Glomerular visceral epithelial cell (primary cell): ENCODE data around the gene ZBTB7C.

Experiments used
- DNase-seq: peaks from one replicate; pipeline ENCODE4 v3.0.0-alpha.2; 2016; ENCODE audit errors: extremely low spot score

The ZBTB7C gene

DNA sequence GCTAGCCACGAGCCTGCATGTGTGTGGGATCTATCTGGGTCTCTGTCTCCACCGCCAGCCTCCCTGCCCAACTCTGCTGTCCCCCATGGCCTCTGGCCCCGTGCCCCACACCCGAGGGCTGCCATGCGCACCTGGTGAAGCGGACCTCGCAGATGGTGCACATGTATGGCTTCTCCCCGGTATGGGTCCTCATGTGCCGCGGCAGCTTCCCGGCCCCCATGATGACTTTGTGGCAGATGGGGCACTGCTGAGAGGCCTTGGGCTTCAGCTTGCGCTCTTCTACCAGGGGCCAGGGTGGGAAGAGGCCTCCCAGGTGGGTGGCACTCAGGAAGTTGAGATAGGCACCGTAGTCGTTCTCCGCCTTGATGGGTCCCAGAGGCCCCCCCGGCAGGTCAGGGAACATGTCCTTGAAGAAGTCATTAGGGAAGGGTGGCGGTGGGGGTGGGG is 369.4 kb downstream of the ZBTB7C start:
- no peak for DNase-seq

DNA sequence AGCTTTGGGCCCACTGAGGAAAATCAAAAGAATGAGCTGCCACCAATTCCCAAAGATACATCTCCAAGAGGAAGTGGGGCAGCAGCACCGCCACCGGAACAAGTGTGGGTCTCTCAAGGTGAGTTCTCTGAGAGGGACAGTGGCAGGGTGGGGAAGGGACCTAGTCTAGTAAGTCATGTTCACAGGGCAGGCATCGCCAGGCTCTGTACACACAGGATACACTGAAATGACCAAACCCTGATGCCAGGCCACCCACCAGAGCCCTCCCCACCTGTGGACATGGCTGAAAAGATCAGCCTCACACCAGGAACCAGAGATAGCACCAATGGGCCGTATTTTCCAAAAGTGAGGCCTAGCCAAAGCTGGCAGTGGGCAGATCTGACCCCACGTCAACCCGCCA is 370.5 kb downstream of the ZBTB7C start:
- no peak for DNase-seq

DNA sequence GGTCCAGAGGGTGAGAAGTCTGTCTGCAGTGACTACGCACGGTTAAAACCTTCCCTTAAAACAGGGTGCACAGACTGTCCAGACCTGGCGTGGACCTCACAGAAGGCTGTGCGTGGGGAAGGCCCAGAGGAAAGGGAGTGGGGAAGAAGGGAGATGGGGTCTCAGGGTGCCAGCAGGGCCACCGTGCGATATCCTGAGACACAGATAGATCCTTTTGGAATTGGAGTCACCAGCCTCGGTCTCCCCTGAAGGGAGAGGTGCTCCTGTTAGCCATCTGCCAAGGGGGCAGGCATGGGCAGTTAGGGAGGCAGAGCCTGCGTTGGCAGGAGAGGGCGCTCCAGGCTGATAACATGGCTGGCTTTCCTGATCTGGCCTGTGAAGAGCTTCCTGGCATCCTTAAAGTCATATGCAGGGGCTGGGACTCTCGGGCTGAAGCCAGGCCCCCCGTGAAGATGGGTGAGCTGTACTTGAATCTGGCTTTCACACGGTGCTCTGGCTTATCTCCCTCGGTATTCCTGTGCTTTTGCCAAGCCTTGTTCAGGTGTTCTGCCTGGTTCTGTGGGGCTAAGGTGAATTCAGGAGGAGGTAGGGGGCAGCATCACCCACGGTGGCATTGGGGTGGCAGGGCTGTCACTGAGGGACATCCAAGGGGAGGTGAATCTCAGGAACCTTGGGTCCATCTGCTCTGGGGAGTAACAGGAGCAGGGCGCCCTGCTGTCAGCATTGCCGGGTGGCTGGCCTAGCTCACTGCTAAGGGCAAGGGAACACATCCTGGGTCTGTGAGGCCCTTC is 371.5 kb downstream of the ZBTB7C start:
- no peak for DNase-seq

DNA sequence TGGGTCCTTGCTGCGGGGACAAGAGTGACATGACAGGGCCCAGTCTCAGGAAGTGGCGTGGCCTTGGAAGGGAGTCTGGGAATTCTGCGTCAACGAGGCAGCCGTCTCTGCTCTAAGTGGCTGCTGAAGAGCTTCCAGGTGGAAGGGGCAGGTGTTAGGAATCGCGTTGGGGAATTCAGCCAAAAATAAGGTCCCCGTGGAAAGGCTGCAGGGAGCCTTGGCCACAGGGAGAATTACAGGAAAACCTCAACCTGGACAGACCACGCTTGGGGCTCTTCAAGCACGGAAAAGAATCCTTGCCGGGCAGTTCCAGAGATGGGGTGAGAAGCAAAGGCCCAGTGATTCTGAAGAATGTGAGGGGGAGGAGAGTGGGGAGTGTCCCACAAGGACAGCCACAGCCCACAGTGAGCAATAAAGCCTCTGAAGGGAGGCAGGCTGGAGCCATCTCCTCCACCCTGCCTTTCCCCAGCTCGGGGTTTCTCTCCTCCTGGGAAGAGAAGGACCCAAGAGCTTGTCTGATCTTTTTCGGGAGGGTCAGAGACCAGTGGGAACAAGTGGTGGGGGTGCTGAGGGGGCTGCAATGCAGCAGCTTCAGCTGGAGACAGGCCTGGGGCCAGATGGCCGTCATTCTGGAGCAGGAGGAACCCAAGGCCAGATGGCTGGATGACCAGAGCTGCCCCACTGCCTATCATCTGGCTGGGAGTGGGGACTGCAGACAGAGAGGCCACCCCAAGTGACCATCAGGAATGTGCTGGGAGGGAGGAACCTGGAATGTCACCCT is 372.4 kb downstream of the ZBTB7C start:
- peak; percentile 85 for DNase-seq

DNA sequence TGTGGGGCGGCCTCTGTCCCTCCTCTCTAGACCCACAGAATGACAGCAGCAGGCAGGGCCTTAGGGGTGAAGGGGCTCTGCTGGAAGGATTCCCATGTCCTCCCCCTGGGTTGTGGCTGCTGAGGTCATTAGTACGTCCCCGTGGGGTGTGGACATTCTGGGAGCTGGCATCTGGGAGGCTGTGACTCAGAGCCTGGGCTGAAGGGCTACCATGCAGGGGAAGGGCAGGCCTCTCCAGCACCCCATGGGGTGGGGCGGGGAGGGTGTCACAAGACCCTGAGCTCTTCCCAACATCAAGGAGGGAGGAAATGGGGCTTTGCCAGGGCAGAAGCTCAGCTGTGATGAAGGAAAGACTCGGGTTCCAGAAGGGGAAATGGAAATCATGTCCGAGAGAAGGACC is 373.0 kb downstream of the ZBTB7C start:
- peak; percentile 40 for DNase-seq

DNA sequence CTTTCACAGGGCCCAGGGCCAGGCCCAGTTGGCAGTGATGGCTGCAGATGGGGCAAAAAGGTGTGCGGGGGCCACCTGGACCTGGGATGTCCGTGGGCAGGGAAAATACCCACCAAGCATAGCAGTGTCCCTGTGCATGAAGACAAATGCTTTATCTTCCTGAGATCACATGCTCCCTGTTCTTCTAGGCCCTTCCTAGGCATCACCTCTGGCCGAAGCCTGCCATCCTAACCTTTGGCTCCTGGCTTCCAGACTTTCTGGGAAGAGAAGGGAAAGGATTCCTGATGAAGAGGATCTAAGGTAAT is 373.7 kb downstream of the ZBTB7C start:
- DNase-seq, result no peak

DNA sequence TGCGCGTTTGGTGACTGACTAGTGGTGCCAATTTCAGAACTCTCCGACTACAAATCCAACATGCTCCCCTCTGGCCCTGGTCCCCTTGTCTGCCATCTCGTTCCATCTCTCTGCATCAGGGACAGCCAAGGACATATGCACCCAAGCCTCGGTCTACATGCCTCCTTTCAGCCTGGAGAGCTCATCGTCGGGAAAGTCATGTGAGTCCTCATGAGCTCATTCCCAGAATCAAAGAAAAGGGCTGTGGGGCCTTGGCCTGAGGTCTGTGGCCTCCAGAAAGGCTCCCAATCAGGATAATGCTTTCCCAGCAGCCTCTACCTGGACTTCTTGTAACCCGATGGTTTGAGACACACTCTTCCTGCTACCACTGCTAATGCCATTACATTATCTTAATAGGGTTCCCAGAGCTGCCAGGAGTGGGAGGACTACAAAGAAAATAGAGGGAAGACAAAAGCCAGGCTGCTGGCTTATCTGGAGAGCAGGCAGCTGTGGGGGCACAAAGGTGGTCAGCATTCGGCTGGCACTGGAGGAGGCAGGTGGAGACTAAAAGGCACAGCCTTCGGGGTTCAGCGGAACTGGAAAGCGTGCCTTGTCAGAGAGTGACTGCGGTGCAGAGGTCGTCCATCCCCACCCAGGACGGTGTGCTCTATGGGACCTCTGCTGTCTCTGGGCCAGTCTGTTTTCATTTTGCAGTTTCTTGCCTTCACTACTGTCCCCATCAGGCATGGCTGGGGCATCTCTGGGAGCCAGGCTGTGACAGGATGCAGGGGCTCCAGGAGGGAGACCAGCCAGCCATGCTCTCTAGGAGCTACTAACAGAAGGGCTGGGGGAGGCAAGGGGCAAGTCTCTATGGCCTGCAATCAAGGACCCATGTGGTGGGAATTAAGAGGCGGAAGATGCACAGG is 374.3 kb downstream of the ZBTB7C start:
- no peak for DNase-seq

DNA sequence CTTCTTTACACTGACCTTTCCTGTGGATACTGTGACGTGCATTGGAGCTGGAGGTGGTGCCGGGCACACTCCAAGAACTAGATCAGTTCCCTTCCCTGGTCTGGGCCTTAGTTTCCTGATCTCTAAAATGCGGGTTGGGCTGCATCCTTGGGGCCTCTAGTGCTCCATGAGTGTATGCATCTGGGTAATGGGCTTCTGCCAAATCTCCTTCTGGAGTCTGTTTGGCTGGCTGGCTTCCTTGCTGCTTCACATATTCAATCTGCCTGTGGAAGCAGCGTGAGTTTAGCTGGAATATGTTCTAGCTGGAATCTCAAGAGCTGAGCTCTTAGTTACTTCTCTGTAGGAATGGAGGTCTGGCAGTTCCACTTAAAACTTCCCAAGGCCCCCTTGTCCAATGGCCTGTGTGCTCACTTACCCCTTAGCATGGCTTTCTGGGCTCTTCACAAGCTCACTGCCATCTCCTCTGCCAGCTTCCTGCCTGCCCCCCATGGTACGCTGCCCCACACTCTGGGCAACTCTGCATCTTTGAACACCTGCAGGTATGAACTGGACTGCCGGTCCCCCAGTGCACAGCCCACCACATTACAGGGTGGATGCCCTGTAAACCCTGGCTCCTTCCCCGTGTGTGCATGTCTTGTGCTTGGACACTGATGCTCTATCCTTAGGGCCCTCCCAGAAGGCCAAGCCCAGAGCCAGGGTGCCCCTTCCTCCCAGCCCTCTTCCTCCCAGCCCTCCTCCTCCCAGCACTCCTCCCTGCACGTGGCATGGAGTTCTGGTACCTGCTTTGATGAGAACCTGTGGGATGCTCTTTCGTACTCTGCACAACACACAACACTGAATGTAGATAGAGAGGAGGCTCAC is 375.2 kb downstream of the ZBTB7C start:
- no peak for DNase-seq

DNA sequence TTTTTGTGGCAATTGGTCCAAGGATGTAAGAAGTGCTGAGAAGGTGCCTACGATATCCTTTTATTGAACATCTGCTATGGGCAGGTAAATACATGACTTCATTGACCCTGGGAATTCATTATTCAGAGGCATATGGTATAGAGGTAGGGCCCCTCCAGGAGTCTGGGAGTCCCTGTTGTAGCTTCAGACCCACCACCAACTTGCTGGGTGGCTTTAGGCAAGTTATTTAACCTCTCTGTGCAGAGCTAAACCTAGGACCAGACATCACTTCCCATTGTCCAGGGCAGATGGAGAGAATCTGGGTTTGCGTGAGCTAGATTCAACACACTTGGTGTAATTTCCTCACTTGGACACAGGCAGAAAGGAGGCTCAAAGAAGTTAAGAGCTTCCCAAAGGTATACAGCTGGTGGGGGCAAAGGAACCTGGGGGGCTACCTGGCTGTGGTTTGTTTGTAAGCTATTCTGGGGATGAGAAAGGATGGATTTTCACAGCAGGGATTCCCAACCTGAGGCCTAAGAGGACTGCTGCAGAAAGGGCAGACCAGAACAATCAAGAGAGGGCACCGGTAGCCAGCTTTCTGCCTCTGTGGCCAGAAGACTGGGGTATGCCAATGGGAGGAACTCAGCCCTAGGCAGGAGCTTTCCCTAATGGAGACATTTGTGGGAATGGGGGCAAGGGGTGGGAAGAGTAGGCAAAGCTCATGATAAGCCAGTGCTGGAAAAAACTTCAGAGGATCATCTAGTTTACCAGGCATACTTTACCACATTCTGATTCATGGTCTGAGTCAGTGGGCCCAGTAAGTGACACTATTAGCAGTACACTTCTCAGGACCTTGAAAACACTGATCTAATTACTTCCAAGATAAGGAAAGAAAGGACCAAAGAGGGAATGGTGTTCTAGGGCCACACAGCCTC is 376.1 kb downstream of the ZBTB7C start:
- DNase-seq, result peak; percentile 63

DNA sequence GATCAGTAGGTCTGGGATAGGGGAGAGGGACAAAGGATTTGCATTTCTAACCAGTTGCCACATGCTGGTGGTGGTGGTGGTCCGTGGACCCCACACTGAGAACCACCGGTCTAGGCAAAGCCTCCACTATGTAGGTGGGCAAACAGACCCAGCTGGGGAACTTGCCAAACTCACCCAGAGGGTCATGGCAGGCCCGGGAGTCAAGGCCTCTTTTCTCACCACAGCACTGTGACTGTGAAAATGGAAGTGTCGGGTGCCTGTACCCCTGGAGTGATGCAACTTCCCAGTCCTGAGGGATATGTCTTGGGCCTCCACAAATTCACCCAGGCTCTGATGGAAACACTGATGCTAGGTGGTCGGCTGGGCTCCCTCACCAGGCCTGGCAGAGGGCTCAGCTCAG is 377.5 kb downstream of the ZBTB7C start:
- DNase-seq, result no peak

DNA sequence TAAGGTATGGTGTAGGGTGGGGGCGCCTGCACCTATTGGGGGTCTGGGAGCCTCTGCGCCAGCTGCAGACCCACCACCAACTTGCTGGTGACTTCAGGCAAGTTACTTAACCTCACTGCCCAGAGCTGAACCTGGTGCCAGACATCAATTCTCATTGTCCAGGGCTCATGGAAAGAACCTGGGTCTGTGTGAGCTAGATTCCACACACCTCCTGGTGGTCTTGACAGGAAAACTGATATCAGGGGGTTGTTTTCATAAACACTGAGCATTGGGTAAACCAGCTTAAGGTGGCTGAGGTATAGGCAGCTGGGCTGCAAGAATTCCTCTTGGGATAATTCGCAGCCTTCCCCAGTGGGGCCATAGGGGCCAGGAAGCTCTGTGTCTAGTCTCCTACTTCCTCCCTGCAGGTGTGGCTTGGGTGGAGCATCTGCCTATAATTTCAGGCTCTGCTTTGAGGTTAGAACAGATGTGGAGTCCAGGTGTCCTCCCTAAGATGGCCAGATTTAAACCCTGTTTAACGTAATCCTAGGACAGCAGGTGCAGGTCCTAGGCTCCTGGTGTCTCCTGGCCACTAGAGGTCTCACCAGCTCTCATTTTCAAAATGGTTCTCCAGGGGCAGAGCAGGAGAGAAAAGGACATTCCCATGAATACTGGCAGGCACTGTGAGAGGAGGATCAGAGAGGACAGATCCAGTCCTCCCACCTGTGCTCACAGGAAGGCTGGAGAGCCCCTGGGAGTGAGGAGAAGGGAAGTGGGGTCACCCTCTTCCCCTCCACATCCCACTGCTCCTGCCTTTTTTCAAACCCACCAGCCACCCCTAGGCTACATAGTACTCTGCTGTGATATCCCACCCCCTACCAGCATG is 378.3 kb downstream of the ZBTB7C start:
- peak; percentile 67 for DNase-seq

DNA sequence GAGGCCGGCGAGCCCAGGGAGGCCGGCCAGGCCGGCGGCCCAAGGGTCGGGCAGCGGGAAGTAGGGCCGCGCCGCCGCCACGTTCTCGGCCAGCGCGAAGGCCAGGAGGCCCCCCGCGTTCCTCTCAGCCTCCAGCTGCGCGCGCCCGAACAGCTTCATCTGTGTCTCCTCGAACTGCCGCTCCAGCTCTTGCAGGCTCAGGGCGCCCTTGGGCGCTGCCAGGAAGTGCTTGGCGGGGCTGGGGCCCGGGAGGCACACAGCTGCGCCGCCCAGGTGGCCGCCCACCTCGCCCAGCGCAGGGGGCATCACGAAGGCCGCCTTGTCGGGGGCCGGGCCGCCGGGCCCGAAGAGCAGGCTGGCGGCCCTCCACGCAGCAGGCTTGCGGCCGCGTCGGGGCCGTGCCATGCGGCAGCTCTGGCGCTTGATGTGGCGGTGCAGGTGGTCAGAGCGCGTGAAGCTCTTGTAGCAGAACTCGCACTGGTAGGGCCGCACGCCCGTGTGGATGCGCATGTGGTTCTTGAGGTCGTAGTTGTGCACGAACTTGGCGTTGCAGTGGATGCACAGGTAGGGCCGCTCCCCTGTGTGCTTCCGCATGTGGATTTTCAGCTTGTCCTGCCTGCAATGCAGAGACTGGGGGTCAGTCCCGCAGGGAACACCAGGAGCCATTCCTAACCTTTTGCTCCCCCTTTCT is 379.7 kb downstream of the ZBTB7C start:
- no peak for DNase-seq

DNA sequence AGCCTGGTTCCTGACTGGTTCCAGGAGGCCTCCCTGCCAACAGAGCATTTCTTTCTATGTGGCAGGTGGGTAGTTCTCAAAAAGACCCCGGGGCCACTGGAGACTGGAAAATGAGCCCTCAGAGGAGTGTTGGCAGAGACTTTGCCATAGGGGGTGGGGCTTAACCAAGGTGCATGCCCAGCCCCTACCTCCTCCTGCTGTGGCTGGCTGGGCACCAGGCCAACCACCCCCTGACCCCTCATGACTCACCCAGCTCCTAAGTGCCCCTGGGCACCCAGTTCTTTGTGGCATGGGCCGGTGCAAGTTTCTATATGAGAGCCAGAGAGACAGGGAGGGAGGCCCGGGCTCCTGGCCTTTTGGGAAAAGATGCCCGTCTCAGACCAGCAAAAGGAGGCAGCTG is 380.5 kb downstream of the ZBTB7C start:
- peak; percentile 31 for DNase-seq

DNA sequence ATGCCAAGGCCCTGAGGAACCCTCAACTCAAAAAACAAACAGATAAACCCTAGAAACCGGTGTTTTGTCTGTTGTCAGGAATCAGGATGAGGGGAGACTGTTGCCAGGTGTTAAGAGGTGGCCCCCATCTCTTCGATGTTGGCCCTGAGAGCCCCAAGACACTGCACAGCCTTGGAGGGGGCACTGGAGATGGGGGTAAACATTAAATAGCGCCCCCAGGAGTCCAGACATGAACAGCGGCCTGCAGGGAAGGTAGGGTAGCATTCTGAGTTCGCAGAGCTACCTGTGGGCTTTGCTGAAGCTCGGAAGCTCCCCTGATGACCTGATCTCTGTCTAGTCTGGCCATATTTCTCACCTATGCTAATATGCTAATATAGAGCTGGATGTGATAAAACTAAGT is 381.1 kb downstream of the ZBTB7C start:
- DNase-seq, result no peak

DNA sequence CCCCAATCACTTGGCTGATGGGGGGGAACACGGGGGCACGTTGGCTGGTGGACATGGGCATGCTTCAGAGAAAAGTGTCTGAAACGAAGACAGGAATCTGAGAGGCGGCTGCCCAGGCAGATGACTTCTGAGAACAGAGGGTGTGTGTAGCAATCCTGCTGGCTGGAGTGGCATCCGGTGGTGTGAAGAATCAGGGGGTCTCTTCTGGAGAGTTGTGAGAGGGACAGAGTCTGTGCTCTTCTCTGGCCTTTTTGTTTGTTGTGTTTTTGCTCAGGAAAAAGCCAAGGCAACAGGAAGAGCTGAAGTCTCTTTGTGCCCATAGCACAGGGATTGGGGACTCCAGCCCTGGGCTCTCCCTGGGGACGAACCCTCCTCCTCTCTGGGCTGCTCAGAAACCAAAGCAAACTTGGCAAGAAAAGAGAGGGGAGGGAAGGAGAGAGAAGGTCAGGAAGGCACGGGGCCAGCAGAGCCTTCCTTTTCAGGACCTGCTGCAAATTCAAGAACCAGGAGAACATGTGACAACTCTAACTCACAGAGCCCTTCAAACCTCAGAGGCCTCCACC is 381.7 kb downstream of the ZBTB7C start:
- DNase-seq, result no peak

DNA sequence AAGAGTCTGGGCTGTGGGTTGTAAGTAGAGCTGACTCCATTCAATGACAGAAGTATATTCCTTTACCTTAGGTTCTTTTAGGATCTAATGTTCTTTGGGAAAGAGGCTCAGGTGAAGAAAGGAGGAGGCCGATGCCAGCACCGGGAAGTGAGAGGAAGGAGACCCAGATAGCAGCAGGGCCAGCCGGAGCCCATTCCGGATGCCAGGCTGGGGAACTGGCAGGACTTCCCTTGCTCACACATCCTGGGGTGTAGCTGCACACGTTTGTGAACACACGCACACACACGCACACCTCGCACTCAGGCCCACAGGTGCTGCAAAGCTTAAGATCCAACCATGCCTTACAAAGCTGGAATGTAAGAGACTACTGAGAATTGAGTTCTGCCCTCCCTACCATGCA is 383.0 kb downstream of the ZBTB7C start:
- no peak for DNase-seq

DNA sequence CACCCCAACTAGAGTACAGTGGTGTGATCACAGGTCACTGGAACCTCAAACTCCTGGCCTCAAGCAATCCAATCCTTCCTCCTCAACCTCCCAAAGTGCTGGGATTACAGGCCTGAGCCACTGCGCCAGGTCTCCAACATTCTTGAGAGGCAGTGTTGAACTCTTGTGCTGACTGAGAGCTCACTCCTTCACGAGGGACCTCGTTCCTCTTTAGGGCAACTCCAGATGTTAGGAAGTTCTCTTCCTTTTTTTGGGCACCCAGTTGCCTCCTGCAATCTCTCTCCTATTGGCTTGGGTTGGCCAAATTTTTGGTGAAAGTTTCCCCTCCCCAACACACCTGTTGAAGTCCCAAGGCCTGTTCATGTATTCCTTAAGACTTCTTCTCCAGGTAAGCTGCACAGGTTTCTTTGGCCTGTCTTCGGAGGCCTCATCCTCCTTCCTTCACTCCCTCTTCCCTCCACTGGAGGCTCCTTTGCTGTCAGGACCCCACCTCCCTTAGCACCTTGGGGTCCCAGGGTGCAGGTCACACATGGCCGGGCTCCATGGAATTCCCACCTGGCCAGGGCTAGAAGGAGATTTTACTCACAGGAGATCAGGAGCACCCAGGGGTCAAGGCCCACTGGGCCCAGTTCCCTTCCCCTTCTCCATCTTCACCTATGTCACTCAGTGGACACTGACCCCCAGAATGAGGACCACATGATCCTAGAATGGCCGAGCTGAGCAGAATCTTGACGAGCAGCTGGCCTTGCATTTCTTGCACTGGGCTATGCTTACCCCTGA is 384.1 kb downstream of the ZBTB7C start:
- no peak for DNase-seq
